SJCRH30 (cell line): ENCODE results near the gene OR10G3. TPM values are rescaled to one million over a fixed set of nuclear protein-coding genes. Genes with fewer than 3 reads are reported as not detected.

Experiments used
- DNase-seq, 2 experiments: peaks; one replicate each; pipeline ENCODE4 v3.0.0-alpha.2; 2015 to 2020
- H3K27ac ChIP-seq: fragments of 250-450 bp; sonication (Bioruptor Pico); 2 replicates; pipeline ENCODE4 v1.5.1; 2020; ENCODE audit warnings: mild to moderate bottlenecking, moderate library complexity
- H3K27me3 ChIP-seq: fragments of 250-450 bp; sonication (Bioruptor Pico); 2 replicates; pipeline ENCODE4 v1.5.1; 2020; ENCODE audit warnings: mild to moderate bottlenecking, moderate library complexity
- H3K36me3 ChIP-seq: fragments of 250-450 bp; sonication (Bioruptor Pico); 2 replicates; pipeline ENCODE4 v1.5.1; 2020; ENCODE audit warnings: mild to moderate bottlenecking, moderate library complexity
- H3K4me1 ChIP-seq: fragments of 250-450 bp; sonication (Bioruptor Pico); 2 replicates; pipeline ENCODE4 v1.5.1; 2020; ENCODE audit warnings: mild to moderate bottlenecking, moderate library complexity
- H3K4me3 ChIP-seq: fragments of 250-450 bp; sonication (Bioruptor Pico); 2 replicates; pipeline ENCODE4 v1.5.1; 2020; ENCODE audit warnings: mild to moderate bottlenecking, moderate library complexity
- H3K9me3 ChIP-seq: fragments of 250-450 bp; sonication (Bioruptor Pico); replicated peaks from 2 replicates; pipeline ENCODE4 v1.5.1; 2020; ENCODE audit warnings: mild to moderate bottlenecking, moderate library complexity
- total RNA-seq: library from RNA; depleted of rRNA; stranded (reverse); fragments of >200 nt; shearing (Covaris generic); gene quantifications from 2 replicates; pipeline ENCODE4 v1.2.3, GENCODE V29; 2014; rRNA removed

OR10G3 gene
- total RNA-seq, 1 experiment from 2014 or later, result not detected

GRCh38 chr14:21525962-21526671, 53.8 kb downstream of the OR10G3 start, which contains the start of gene SALL2:
Gene SALL2, minus strand, starts transcription at chr14:21526346. Its CDS starts 219 bp downstream, at chr14:21526127.
- Histone ChIP-seq H3K4me3 (peak within 1 kb of the TSS; percentile 88), H3K36me3 (no peaks in the 10 kb centered on the region), H3K27me3 (0 out of 2 replicates have a peak, but pooled peaks cover 4% of the 10 kb centered on the region), H3K27ac (peak within 1 kb of the TSS; percentile 59), H3K4me1 (peaks cover 10% of the 10 kb centered on the region), H3K9me3 (no peaks in the 10 kb centered on the region)
- DNase-seq, result peak; percentile 90 to 91

GRCh38 chr14:21525571-21525961, 54.3 kb downstream of the OR10G3 start:
- Histone ChIP-seq H3K27ac (peak overlapping the region; percentile 59), H3K27me3 (0 out of 2 replicates have a peak, but pooled peaks cover under 1% of the 10 kb centered on the region), H3K36me3 (no peaks in the 10 kb centered on the region), H3K4me3 (peak overlapping the region; percentile 88), H3K9me3 (no peaks in the 10 kb centered on the region), H3K4me1 (peaks cover 10% of the 10 kb centered on the region)
- DNase-seq, result peak; percentile 27 to 32

GRCh38 chr14:21524575-21525490, 55.0 kb downstream of the OR10G3 start:
- Histone ChIP-seq H3K4me1 (peaks cover 10% of the 10 kb centered on the region), H3K9me3 (no peaks in the 10 kb centered on the region), H3K36me3 (no peaks in the 10 kb centered on the region), H3K27ac (no peak overlapping the region), H3K27me3 (no peaks in the 10 kb centered on the region), H3K4me3 (peak overlapping the region; percentile 88)
- no peak for DNase-seq

DNA sequence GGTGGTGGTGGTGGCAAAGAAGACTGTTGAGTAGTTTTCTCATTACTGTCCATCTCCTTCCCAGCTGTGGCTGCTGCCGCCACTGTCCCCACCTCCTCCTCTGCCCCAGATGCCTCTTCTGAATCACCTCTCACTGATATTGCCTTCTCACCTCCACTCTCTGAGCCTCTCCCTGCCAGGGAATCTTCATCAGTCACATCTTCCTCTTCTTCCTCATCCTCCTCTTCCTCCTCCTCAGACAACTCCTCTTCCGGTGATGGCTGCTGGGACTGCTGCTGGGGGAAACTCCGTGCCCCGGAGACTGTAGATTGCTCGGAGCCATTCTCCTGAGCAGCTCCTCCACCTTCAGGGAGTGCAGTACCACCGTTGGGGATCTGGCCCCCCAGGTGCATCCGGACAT, 56.7 kb downstream of the OR10G3 start:
- no peak for DNase-seq

DNA sequence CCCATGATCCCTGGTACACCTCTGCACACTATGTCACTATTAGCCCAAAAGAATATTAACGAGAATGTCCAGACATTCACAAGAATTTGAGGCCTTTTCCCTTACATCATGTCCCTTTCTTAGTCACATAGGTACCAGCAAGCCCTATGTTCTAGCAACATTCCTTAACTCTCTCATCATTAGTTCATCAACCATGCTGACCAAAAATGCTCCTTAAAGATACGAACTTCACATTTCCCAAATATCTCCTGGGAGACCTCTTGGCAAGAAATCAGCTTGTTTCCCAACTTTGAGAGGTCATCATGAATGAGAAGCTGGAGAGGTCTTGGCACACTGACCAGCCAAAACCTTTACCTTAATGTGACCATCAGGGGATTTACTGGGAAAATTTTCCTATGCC, 58.4 kb downstream of the OR10G3 start:
- no peaks in the 10 kb centered on the region for H3K27me3 ChIP-seq
- H3K36me3 ChIP-seq, result no peaks in the 10 kb centered on the region
- no peak overlapping the region for H3K27ac ChIP-seq
- no peak overlapping the region for H3K4me3 ChIP-seq
- no peaks in the 10 kb centered on the region for H3K9me3 ChIP-seq
- peaks cover 3% of the 10 kb centered on the region; the same call in 1 of the 2 replicates for H3K4me1 ChIP-seq
- DNase-seq, result no peak

More for the DNA sequence above, 56.7 kb downstream of the OR10G3 start:
- Histone ChIP-seq H3K4me3 (no peak overlapping the region), H3K27me3 (no peaks in the 10 kb centered on the region), H3K27ac (no peak overlapping the region), H3K4me1 (peaks cover 10% of the 10 kb centered on the region), H3K36me3 (no peaks in the 10 kb centered on the region), H3K9me3 (no peaks in the 10 kb centered on the region)

DNA sequence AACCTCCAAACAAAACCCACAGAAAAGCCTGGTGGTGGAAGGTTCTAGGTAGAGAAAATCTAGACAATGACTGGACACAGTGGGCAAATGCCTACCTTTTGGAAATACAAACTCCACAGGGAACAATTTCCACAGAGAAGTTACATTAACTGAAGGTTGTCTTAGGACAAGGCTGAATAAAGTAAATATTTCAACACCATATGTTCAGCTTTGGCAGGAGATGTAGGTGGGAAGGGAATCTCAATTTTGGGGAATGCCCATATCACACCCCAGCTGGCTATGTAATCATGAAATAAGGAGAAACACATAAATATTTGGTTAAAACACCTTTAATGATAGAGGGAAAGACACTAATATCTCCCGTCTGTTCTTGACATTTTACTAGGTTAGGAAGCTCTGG, 59.1 kb downstream of the OR10G3 start:
- DNase-seq, result no peak
- Histone ChIP-seq H3K4me1 (peaks cover 3% of the 10 kb centered on the region; the same call in 1 of the 2 replicates), H3K27me3 (no peaks in the 10 kb centered on the region), H3K36me3 (no peaks in the 10 kb centered on the region), H3K27ac (no peak overlapping the region), H3K4me3 (no peak overlapping the region), H3K9me3 (no peaks in the 10 kb centered on the region)

GRCh38 chr14:21518725-21519124, 61.2 kb downstream of the OR10G3 start:
- H3K36me3 ChIP-seq, result no peaks in the 10 kb centered on the region
- DNase-seq, result no peak

More at GRCh38 chr14:21518725-21519124, 61.2 kb downstream of the OR10G3 start:
- Histone ChIP-seq H3K4me3 (no peak overlapping the region), H3K9me3 (no peaks in the 10 kb centered on the region), H3K27me3 (no peaks in the 10 kb centered on the region), H3K4me1 (no peaks in the 10 kb centered on the region), H3K27ac (no peak overlapping the region)

Other genes starting within 250 kb of the OR10G3 start
- 195 and 216 TPM in 2 replicates for gene SUPT16H, start 196.1 kb downstream of the OR10G3 start, total RNA-seq
- gene CHD8, start 124.0 kb downstream of the OR10G3 start, total RNA-seq, result 61.7 and 63.7 TPM in 2 replicates
- gene RAB2B, start 103.1 kb downstream of the OR10G3 start, total RNA-seq, result 25.0 and 26.3 TPM in 2 replicates
- gene TOX4, start 102.9 kb downstream of the OR10G3 start, total RNA-seq, result 26.4 and 27.7 TPM in 2 replicates
- gene METTL3, start 68.7 kb downstream of the OR10G3 start, total RNA-seq, result 55.1 and 56.5 TPM in 2 replicates
- gene SALL2, start 53.7 kb downstream of the OR10G3 start, total RNA-seq, result 16.4 and 19.7 TPM in 2 replicates
- gene OR10G2, start 54.9 kb upstream of the OR10G3 start, total RNA-seq, result not detected in 2 replicates
- gene OR4E2, start 73.8 kb upstream of the OR10G3 start, total RNA-seq, result not detected in 2 replicates
- gene OR4E1, start 93.7 kb upstream of the OR10G3 start, total RNA-seq, result not detected in 2 replicates